Esophagus muscularis mucosa (tissue), 4 donors: ENCODE measurements around the gene TBC1D22A.

Experiments used
- CTCF ChIP-seq, 3 experiments: fragments of 200-600 bp in 2 of 3; fragments of 450-650 bp in 1 of 3; sonication (generic) in 2 of 3; IDR thresholded peaks; one replicate each; pipeline ENCODE4 v1.5.1; 2017 to 2019; ENCODE audit warnings: antibody characterized with exemption in 3 of 3, mild to moderate bottlenecking in 2 of 3, moderate library complexity in 1 of 3
- EP300 ChIP-seq: sonication (generic); formaldehyde crosslinking; IDR thresholded peaks from one replicate; pipeline ENCODE4 v1.6.1; 2017; ENCODE audit warnings: antibody characterized with exemption
- POLR2A ChIP-seq: fragments of 450-650 bp; IDR thresholded peaks from one replicate; pipeline ENCODE4 v1.6.1; 2017; ENCODE audit warnings: antibody characterized with exemption, moderate library complexity, mild to moderate bottlenecking, low read depth
- POLR2AphosphoS5 ChIP-seq, 2 donors: sonication (generic); formaldehyde crosslinking; IDR thresholded peaks; one replicate each; pipeline ENCODE4 v1.6.1; 2017; ENCODE audit warnings: antibody characterized with exemption in 2 of 2

GRCh38 chr22:46761539-46762237 is 762 bp upstream of the TBC1D22A start:
- TF ChIP-seq CTCF (IDR thresholded peaks at IDR 0.05), result no peak
- TF ChIP-seq POLR2AphosphoS5 (IDR thresholded peaks at IDR 0.05), result no peak
- TF ChIP-seq POLR2A, result no peak
- TF ChIP-seq EP300, result no peak
